Keratinocyte (primary cell): ENCODE data around the gene BSPH1.

Source experiments
- EZH2 ChIP-seq: IDR thresholded peaks from one replicate; pipeline ENCODE4 v1.6.1; 2012; ENCODE audit warnings: inconsistent platforms, mild to moderate bottlenecking, low read length, moderate library complexity
- TF ChIP-seq, protein P1 (sequence below), 3 experiments: IDR thresholded peaks in 1 of 3; conservative IDR thresholded peaks in 1 of 3; optimal IDR thresholded peaks in 1 of 3; 2 replicates in 2 of 3; 3 replicates in 1 of 3; pipeline versions ENCODE3 to v1.5.1; 2011; ENCODE audit warnings: low read length in 3 of 3, mild to moderate bottlenecking in 3 of 3, moderate library complexity in 2 of 3, control low read depth in 1 of 3, inconsistent platforms in 1 of 3; ENCODE audit not compliant: insufficient read depth in 2 of 3; ENCODE audit errors: extremely low read depth in 1 of 3

DNA sequence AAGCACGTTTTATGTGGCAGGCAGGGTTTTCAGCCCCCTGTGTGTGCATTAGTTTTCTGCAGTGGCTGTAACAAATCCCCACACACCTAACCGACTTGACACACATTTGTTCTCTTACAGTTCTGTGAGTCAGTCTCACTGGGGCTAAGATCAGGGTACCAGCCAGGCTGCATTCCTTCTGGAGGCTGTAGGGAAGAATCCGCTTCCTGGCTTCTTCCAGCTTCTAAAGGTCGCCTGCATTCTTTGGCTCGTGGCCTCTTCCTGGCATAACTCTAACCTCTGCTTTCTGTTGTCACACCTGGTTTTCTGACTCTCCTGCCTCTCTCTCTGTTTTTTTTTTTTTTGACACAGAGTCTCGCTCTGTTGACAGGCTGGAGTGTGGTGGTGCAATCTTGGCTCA lies 8.9 kb upstream of the BSPH1 start:
- TF ChIP-seq, protein P1, sequence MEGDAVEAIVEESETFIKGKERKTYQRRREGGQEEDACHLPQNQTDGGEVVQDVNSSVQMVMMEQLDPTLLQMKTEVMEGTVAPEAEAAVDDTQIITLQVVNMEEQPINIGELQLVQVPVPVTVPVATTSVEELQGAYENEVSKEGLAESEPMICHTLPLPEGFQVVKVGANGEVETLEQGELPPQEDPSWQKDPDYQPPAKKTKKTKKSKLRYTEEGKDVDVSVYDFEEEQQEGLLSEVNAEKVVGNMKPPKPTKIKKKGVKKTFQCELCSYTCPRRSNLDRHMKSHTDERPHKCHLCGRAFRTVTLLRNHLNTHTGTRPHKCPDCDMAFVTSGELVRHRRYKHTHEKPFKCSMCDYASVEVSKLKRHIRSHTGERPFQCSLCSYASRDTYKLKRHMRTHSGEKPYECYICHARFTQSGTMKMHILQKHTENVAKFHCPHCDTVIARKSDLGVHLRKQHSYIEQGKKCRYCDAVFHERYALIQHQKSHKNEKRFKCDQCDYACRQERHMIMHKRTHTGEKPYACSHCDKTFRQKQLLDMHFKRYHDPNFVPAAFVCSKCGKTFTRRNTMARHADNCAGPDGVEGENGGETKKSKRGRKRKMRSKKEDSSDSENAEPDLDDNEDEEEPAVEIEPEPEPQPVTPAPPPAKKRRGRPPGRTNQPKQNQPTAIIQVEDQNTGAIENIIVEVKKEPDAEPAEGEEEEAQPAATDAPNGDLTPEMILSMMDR (optimal IDR thresholded peaks at IDR 0.05 in 1 of 3, IDR thresholded peaks at IDR 0.05 in 1 of 3, conservative IDR thresholded peaks at IDR 0.05 in 1 of 3; ENCODE audit: extremely low read depth in 1 of 3, insufficient read depth in 2 of 3, low read length in 3 of 3) = no peak
- TF ChIP-seq EZH2 = no peak
